Tibial nerve (tissue), 4 donors: ENCODE measurements around the gene ENDOG. TPM values are rescaled to one million over a fixed set of nuclear protein-coding genes. Genes with fewer than 3 reads are reported as not detected.
"Not testable (repeated sequence)": the region's sequence is repeated elsewhere in the genome, so short reads cannot be mapped to it uniquely, and the experiment has no call there.

ENCODE experiments used
- DNase-seq, 2 donors: peaks; one replicate each; pipeline ENCODE4 v3.0.0-alpha.2; 2019; ENCODE audit warnings: low spot score in 2 of 2
- H3K27ac ChIP-seq, 4 donors: fragments of 200-600 bp; sonication (generic) in 3 of 4; one replicate each; pipeline ENCODE4 v1.5.1; 2017 to 2019; ENCODE audit warnings: mild to moderate bottlenecking in 1 of 4
- H3K27me3 ChIP-seq, 2 donors: fragments of 200-600 bp; sonication (generic) in 1 of 2; one replicate each; pipeline versions ENCODE4 v1.5.1 to v1.6.0; 2017 to 2019
- H3K36me3 ChIP-seq, 3 donors: fragments of 200-600 bp; sonication (generic); one replicate each; pipeline ENCODE4 v1.5.1; 2018 to 2019
- H3K4me1 ChIP-seq, 4 donors: fragments of 200-600 bp; sonication (generic) in 3 of 4; one replicate each; pipeline ENCODE4 v1.5.1; 2017 to 2019
- H3K4me3 ChIP-seq, 4 donors: fragments of 200-600 bp; sonication (generic) in 3 of 4; one replicate each; pipeline ENCODE4 v1.5.1; 2017 to 2019; ENCODE audit warnings: mild to moderate bottlenecking in 1 of 4, moderate library complexity in 1 of 4
- H3K9me3 ChIP-seq, 4 donors: fragments of 200-600 bp; sonication (generic) in 3 of 4; one replicate each; pipeline ENCODE4 v1.5.1; 2017 to 2019
- CTCF ChIP-seq, 5 experiments: fragments of 200-600 bp in 3 of 5; fragments of 450-650 bp in 2 of 5; sonication (generic) in 3 of 5; IDR thresholded peaks; one replicate each; pipeline ENCODE4 v1.5.1; 2016 to 2019; ENCODE audit warnings: antibody characterized with exemption in 5 of 5, mild to moderate bottlenecking in 3 of 5, moderate library complexity in 2 of 5
- EP300 ChIP-seq, 2 donors: sonication (generic); formaldehyde crosslinking; IDR thresholded peaks; one replicate each; pipeline ENCODE4 v1.6.1; 2017; ENCODE audit warnings: antibody characterized with exemption in 2 of 2, mild to moderate bottlenecking in 1 of 2
- POLR2A ChIP-seq, 2 donors: fragments of 450-650 bp; IDR thresholded peaks; one replicate each; pipeline ENCODE4 v1.6.1; 2017; ENCODE audit warnings: antibody characterized with exemption in 2 of 2, mild to moderate bottlenecking in 2 of 2, moderate library complexity in 2 of 2
- WGBS, 2 donors: methylation state at CpG; one replicate each; pipeline ENCODE4 v1.1.5; 2018; 5-methylcytosine and 5-hydroxymethylcytosine counted together
- total RNA-seq, 4 donors: library from RNA; depleted of rRNA; stranded (reverse); fragments of >200 nt; gene quantifications; one replicate each; pipeline ENCODE4 v1.1.0, GENCODE V29; 2016

The ENDOG gene
- total RNA-seq, 4 donors from 2014 or later = 22.8 to 53.1 (median 48.8) TPM

DNA sequence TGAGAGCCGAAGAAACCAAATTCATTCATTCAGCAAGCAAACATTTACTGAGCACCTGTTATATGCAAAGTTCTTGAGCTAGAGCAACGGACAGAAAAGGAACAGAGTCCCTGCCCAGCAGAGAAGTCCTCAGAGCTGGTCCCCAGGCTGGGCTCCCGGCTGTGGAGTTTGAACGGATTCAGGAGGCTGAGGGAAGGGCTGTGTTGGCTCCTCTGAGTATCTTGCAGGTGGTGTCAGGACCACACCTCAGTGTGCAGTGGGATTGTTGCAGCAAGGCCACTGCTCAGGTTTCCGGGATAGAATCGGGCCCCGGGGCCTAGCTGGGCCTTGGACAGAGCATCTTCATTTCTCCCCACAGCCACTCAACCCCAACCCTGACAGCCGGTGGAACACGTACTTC lies 26.2 kb upstream of the ENDOG start:
- Histone ChIP-seq H3K36me3 (peaks cover 2 to 75% (median 5%) of the 10 kb centered on the region in 3 donors), H3K9me3 (no peaks in the 10 kb centered on the region), H3K4me1 (peaks cover 0 to 22% (median 11%) of the 10 kb centered on the region in 4 donors), H3K4me3 (no peak overlapping the region), H3K27me3 (no peaks in the 10 kb centered on the region), H3K27ac (no peak overlapping the region)
- no peak for DNase-seq
- no peak for TF ChIP-seq EP300 (IDR thresholded peaks at IDR 0.05)
- WGBS, 2 donors = 91 to 96% methylated on average over 9 of the region's 9 CpGs

GRCh38 chr9:128792978-128793686 lies 25.2 kb upstream of the ENDOG start:
- no peak for TF ChIP-seq CTCF (IDR thresholded peaks at IDR 0.05)
- H3K4me3 ChIP-seq = no peak overlapping the region
- no peak overlapping the region for H3K27ac ChIP-seq
- H3K4me1 ChIP-seq = peaks cover 0 to 16% (median 5%) of the 10 kb centered on the region in 4 donors
- peaks cover 2 to 85% (median 12%) of the 10 kb centered on the region in 3 donors for H3K36me3 ChIP-seq
- H3K27me3 ChIP-seq = no peaks in the 10 kb centered on the region
- WGBS, 2 donors = 86 to 89% methylated on average over 8 of the region's 8 CpGs
- no peaks in the 10 kb centered on the region for H3K9me3 ChIP-seq
- DNase-seq = no peak

- H3K4me1 ChIP-seq, H3K27me3 ChIP-seq, DNase-seq, H3K4me3 ChIP-seq, H3K27ac ChIP-seq, H3K9me3 ChIP-seq: not testable (repeated sequence)
- WGBS, 2 donors = 48 to 50% methylated on average over 2 of the region's 2 CpGs
- peaks cover 2 to 96% (median 19%) of the 10 kb centered on the region in 3 donors for H3K36me3 ChIP-seq
Measured at GRCh38 chr9:128794961-128795360, 23.3 kb upstream of the ENDOG start.

GRCh38 chr9:128798896-128799295 lies 19.4 kb upstream of the ENDOG start:
- Histone ChIP-seq H3K4me3 (no peak overlapping the region), H3K4me1 (no peaks in the 10 kb centered on the region), H3K27me3 (no peaks in the 10 kb centered on the region), H3K27ac (no peak overlapping the region), H3K9me3 (no peaks in the 10 kb centered on the region), H3K36me3 (peaks cover 2 to 98% (median 18%) of the 10 kb centered on the region in 3 donors)
- DNase-seq = no peak
- WGBS, 2 donors = 80 to 92% methylated on average over 8 of the region's 8 CpGs
- TF ChIP-seq POLR2A (IDR thresholded peaks at IDR 0.05) (no peak), EP300 (IDR thresholded peaks at IDR 0.05) (no peak)

DNA sequence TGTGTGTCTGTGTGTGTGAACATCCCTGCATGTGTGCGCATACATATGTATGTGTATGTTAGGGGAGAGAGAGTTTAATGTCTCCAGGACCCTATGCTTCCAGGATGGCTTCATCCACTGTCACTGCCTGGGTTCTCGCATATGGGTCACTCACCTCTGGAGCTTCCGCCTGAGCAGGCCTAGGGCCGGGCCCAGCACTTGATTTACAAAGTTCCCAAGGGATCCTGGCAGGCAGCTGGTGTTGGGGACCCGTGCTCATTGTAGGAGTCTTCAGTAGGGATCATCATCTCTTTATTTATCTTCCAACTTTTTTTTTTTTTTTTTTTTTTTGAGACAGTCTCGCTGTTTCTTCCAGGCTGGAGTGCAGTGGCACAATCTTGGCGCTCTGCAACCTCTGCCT lies 18.2 kb upstream of the ENDOG start:
- Histone ChIP-seq H3K9me3 (no peaks in the 10 kb centered on the region), H3K27me3 (no peaks in the 10 kb centered on the region), H3K4me1 (no peaks in the 10 kb centered on the region), H3K36me3 (peaks cover 2 to 98% (median 18%) of the 10 kb centered on the region in 3 donors), H3K27ac (no peak overlapping the region), H3K4me3 (no peak overlapping the region)
- DNase-seq = no peak
- WGBS, 2 donors = 88 to 91% methylated on average over 7 of the region's 7 CpGs
- no peak for TF ChIP-seq POLR2A (IDR thresholded peaks at IDR 0.05)
- TF ChIP-seq EP300 (IDR thresholded peaks at IDR 0.05) = no peak

DNA sequence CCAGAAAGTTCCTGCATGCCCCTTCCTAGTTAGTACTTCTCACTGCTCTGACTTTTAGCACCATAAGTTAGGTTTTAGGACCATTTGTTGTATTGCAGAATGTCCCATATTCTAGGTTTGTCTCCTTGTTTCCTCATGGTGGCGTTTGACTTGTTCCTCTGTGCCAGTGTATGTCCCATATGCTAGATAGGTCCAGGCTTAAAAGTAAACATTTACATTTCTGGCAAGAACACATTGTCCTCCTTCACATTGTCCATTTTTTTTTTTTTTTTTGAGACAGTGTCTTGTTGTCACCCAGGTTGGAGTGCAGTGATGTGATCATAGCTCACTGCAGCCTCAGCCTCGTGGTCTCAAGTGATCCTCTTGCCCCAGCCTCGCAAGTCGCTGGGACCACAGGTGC lies 15.8 kb upstream of the ENDOG start:
- Histone ChIP-seq H3K27me3 (no peaks in the 10 kb centered on the region), H3K9me3 (no peaks in the 10 kb centered on the region), H3K36me3 (peaks cover 0 to 100% (median 18%) of the 10 kb centered on the region in 3 donors), H3K27ac (no peak overlapping the region), H3K4me1 (no peaks in the 10 kb centered on the region), H3K4me3 (no peak overlapping the region)
- WGBS, 2 donors = 92 to 93% methylated on average over 4 of the region's 4 CpGs
- TF ChIP-seq EP300 (IDR thresholded peaks at IDR 0.05) (no peak), CTCF (IDR thresholded peaks at IDR 0.05) (no peak), POLR2A (IDR thresholded peaks at IDR 0.05) (no peak)
- DNase-seq = no peak

DNA sequence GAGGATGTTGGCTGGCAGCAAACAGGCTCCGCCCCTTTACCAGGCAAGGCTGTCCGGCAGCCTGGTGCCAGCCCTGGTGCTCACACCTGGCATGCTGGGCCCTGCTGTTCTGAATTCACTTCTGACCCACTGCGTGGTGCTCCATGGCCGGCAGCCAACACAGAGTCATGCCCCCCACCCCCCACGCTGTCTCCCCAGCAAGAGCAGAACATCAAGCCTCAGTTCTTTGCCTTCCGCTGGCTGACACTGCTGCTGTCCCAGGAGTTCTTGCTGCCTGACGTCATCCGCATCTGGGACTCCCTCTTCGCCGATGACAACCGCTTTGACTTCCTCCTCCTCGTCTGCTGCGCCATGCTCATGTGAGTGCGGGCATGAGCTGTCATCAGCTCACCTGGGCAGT lies 12.6 kb upstream of the ENDOG start:
- TF ChIP-seq POLR2A (IDR thresholded peaks at IDR 0.05) (no peak), CTCF (IDR thresholded peaks at IDR 0.05) (no peak), EP300 (IDR thresholded peaks at IDR 0.05) (no peak)
- Histone ChIP-seq H3K27ac (no peak overlapping the region), H3K9me3 (no peaks in the 10 kb centered on the region), H3K36me3 (peaks cover 0 to 93% (median 4%) of the 10 kb centered on the region in 3 donors), H3K27me3 (no peaks in the 10 kb centered on the region), H3K4me3 (no peak overlapping the region), H3K4me1 (no peaks in the 10 kb centered on the region)
- no peak for DNase-seq
- WGBS, 2 donors = 83 to 91% methylated on average over 14 of the region's 14 CpGs
